Measurements from ENCODE around the gene TNFRSF6B.

TNFRSF6B gene

GRCh38 chr20:63740070-63740626 lies 43.7 kb downstream of the TNFRSF6B start:
- CTCF ChIA-PET, result no interaction called here

GRCh38 chr20:63740627-63741353 lies 44.3 kb downstream of the TNFRSF6B start:
- ChIA-PET POLR2A (interaction anchor here (0.5 to 1.6 kb wide), 5 partner anchors 10 to 124 kb away, joined by 3 to 14 read pairs (median 8); partner anchors contain the start of genes ARFRP1, RTEL1, STMN3 and TPD52L2), CTCF (no interaction called here)
- peak; percentile 70 for DNase-seq (ENCODE audit: extremely low spot score)
- TF ChIP-seq ELF4 (IDR thresholded peaks at IDR 0.05) (no peak), CTBP1 (IDR thresholded peaks at IDR 0.05; ENCODE audit: borderline replicate concordance) (no peak), PKNOX1 (IDR thresholded peaks at IDR 0.05) (0 out of 2 replicates have a peak, but pooled peaks have one; percentile 13)

More at GRCh38 chr20:63740070-63740626, 43.7 kb downstream of the TNFRSF6B start:
- POLR2A ChIA-PET, result interaction anchor here (1.3 to 1.6 kb wide), 4 partner anchors 11 to 125 kb away, joined by 7 to 14 read pairs (median 8); partner anchors contain the start of genes ARFRP1, RTEL1, TPD52L2 and ZGPAT
- DNase-seq (ENCODE audit: extremely low spot score), result peak; percentile 49
- TF ChIP-seq NFRKB (IDR thresholded peaks at IDR 0.05) (no peak), SUZ12 (IDR thresholded peaks at IDR 0.05) (no peak), TARDBP (IDR thresholded peaks at IDR 0.05) (no peak), SP1 (IDR thresholded peaks at IDR 0.05) (no peak)

GRCh38 chr20:63741354-63741675 lies 44.9 kb downstream of the TNFRSF6B start:
- TF ChIP-seq FOXA1 (IDR thresholded peaks at IDR 0.05), result no peak
- TF ChIP-seq SUZ12 (IDR thresholded peaks at IDR 0.05), result no peak
- ChIA-PET CTCF (no interaction called here), POLR2A (interaction anchor here (0.5 to 1.6 kb wide), 5 partner anchors 9 to 124 kb away, joined by 3 to 14 read pairs (median 8); partner anchors contain the start of genes ARFRP1, RTEL1, STMN3 and TPD52L2)
- DNase-seq (ENCODE audit: extremely low spot score), result no peak

- no peak for TF ChIP-seq SP1 (IDR thresholded peaks at IDR 0.05)
- TF ChIP-seq FOXM1 (IDR thresholded peaks at IDR 0.05; ENCODE audit: borderline replicate concordance), result no peak
- no peak for TF ChIP-seq CTBP1 (IDR thresholded peaks at IDR 0.05; ENCODE audit: borderline replicate concordance)
- no peak for TF ChIP-seq ARNT (IDR thresholded peaks at IDR 0.05)
- TF ChIP-seq L3MBTL2 (conservative IDR thresholded peaks at IDR 0.05), result no peak
- no peak for TF ChIP-seq BHLHE40 (IDR thresholded peaks at IDR 0.05; ENCODE audit: borderline replicate concordance)
- TF ChIP-seq LEF1 (IDR thresholded peaks at IDR 0.05; ENCODE audit: borderline replicate concordance), result no peak
- no peak for TF ChIP-seq ZNF384 (IDR thresholded peaks at IDR 0.05)
- no peak for TF ChIP-seq FOXK2 (IDR thresholded peaks at IDR 0.05)
- DNase-seq (ENCODE audit: extremely low spot score), result no peak
- POLR2A ChIA-PET, result interaction anchor here (0.9 to 1.6 kb wide), 5 partner anchors 9 to 123 kb away, joined by 3 to 14 read pairs (median 8); partner anchors contain the start of genes ARFRP1, RTEL1, TPD52L2 and ZGPAT
- CTCF ChIA-PET, result no interaction called here
Measured at GRCh38 chr20:63741676-63742380, 45.4 kb downstream of the TNFRSF6B start.

DNA sequence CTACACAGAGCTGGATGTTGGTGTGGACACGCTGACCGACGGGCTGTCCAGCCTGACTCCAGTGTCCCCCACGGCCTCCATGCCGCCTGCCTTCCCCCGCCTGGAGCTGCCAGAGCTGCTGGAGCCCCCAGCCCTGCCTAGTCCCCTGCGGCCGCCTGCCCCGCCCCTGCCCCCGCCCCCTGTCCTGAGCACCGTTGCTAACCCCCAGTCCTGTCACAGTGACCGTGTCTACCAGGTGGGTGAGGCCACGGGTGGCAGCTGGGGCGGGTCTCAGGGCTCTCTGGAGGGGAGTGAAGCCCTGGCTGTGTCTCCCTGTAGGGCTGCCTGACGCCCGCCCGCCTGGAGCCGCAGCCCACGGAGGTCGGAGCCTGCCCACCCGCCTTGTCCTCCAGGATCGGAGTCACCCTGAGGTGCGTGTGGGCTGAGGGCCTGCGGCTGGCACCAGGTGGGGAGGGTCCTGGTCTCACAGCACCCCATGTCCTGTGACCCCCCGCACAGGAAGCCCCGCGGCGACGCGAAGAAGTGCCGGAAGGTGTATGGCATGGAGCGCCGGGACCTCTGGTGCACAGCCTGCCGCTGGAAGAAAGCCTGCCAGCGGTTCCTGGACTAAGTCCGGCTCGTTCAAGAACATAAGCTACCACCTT lies 46.1 kb downstream of the TNFRSF6B start:
- TF ChIP-seq FOXM1 (IDR thresholded peaks at IDR 0.05; ENCODE audit: borderline replicate concordance) (no peak), ZNF384 (IDR thresholded peaks at IDR 0.05) (no peak), FOXA1 (IDR thresholded peaks at IDR 0.05) (no peak), NFRKB (IDR thresholded peaks at IDR 0.05) (no peak), LEF1 (IDR thresholded peaks at IDR 0.05; ENCODE audit: borderline replicate concordance) (no peak)
- ChIA-PET CTCF (no interaction called here), POLR2A (interaction anchor here (0.7 to 0.9 kb wide), 2 partner anchors 8 to 35 kb away, joined by 3 read pairs; partner anchors contain the start of genes ARFRP1 and ZGPAT)
- no peak for DNase-seq (ENCODE audit: extremely low spot score)

- no peak for DNase-seq (ENCODE audit: extremely low spot score)
- POLR2A ChIA-PET, result interaction anchor here (0.7 kb wide), 1 partner anchor 9 kb away, joined by 3 read pairs; no protein-coding TSS in a partner anchor
- TF ChIP-seq PKNOX1 (IDR thresholded peaks at IDR 0.05) (no peak), ZNF384 (IDR thresholded peaks at IDR 0.05) (no peak), ARNT (IDR thresholded peaks at IDR 0.05) (no peak), L3MBTL2 (conservative IDR thresholded peaks at IDR 0.05) (no peak), LEF1 (IDR thresholded peaks at IDR 0.05; ENCODE audit: borderline replicate concordance) (no peak), SUZ12 (IDR thresholded peaks at IDR 0.05) (no peak), FOXM1 (IDR thresholded peaks at IDR 0.05; ENCODE audit: borderline replicate concordance) (no peak), NFRKB (IDR thresholded peaks at IDR 0.05) (no peak), FOXA1 (IDR thresholded peaks at IDR 0.05) (no peak), HDGF (IDR thresholded peaks at IDR 0.05; ENCODE audit: borderline replicate concordance) (no peak)
- CTCF ChIA-PET, result no interaction called here
Measured at GRCh38 chr20:63743210-63743970, 46.9 kb downstream of the TNFRSF6B start.

All from HEK293T (cell line).